Ishikawa (cell line): ENCODE measurements around the gene FADS6.

Source experiments
- CEBPB ChIP-seq: IDR thresholded peaks from 2 replicates; pipeline ENCODE4 v1.6.1; 2012
- CREB1 ChIP-seq: IDR thresholded peaks from 2 replicates; pipeline ENCODE4 v1.6.1; 2012; ENCODE audit warnings: low read depth
- EGR1 ChIP-seq: IDR thresholded peaks from 2 replicates; pipeline ENCODE4 v1.6.1; 2012
- EP300 ChIP-seq: IDR thresholded peaks from 2 replicates; pipeline ENCODE4 v1.6.1; 2012; ENCODE audit warnings: borderline replicate concordance
- FOXM1 ChIP-seq: IDR thresholded peaks from 2 replicates; pipeline ENCODE4 v1.6.1; 2012; ENCODE audit warnings: low read depth, borderline replicate concordance
- NFIC ChIP-seq: IDR thresholded peaks from 2 replicates; pipeline ENCODE4 v1.6.1; 2012
- RAD21 ChIP-seq: IDR thresholded peaks from 2 replicates; pipeline ENCODE4 v1.6.1; 2012; ENCODE audit warnings: low read depth
- TAF1 ChIP-seq: IDR thresholded peaks from 2 replicates; pipeline ENCODE4 v1.6.1; 2012; ENCODE audit warnings: low read depth, mild to moderate bottlenecking
- TCF12 ChIP-seq: IDR thresholded peaks from 2 replicates; pipeline ENCODE4 v1.6.1; 2012; ENCODE audit warnings: low read depth
- TEAD4 ChIP-seq: IDR thresholded peaks from 2 replicates; pipeline ENCODE4 v1.6.1; 2012
- YY1 ChIP-seq: IDR thresholded peaks from 2 replicates; pipeline ENCODE4 v1.6.1; 2012; ENCODE audit warnings: low read depth
- ZBTB7A ChIP-seq: IDR thresholded peaks from 2 replicates; pipeline ENCODE4 v1.6.1; 2012; ENCODE audit warnings: low read depth
- TF ChIP-seq, protein P1 (sequence below): IDR thresholded peaks from 2 replicates; pipeline ENCODE4 v1.6.1; 2012; ENCODE audit warnings: low read depth, mild to moderate bottlenecking
- TF ChIP-seq, protein P2 (sequence below): IDR thresholded peaks from 2 replicates; pipeline ENCODE4 v1.6.1; 2012
- TF ChIP-seq, protein P3 (sequence below): IDR thresholded peaks from 2 replicates; pipeline ENCODE4 v1.6.1; 2012

FADS6 gene

DNA sequence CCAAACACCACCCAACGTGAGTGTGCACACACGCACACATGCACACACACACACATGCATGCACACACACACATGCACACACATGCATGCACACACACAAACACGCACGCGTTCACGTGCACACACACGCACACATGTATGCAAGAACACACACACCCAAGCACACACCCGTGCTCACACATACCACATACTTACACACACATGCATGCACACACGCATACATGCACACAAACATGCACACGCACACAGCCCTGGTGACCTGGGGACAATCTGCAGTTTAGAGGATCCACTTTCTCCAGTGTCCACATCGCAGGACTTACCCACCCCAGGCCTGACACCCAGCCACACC is 23.4 kb upstream of the FADS6 start:
- TF ChIP-seq, protein P1, sequence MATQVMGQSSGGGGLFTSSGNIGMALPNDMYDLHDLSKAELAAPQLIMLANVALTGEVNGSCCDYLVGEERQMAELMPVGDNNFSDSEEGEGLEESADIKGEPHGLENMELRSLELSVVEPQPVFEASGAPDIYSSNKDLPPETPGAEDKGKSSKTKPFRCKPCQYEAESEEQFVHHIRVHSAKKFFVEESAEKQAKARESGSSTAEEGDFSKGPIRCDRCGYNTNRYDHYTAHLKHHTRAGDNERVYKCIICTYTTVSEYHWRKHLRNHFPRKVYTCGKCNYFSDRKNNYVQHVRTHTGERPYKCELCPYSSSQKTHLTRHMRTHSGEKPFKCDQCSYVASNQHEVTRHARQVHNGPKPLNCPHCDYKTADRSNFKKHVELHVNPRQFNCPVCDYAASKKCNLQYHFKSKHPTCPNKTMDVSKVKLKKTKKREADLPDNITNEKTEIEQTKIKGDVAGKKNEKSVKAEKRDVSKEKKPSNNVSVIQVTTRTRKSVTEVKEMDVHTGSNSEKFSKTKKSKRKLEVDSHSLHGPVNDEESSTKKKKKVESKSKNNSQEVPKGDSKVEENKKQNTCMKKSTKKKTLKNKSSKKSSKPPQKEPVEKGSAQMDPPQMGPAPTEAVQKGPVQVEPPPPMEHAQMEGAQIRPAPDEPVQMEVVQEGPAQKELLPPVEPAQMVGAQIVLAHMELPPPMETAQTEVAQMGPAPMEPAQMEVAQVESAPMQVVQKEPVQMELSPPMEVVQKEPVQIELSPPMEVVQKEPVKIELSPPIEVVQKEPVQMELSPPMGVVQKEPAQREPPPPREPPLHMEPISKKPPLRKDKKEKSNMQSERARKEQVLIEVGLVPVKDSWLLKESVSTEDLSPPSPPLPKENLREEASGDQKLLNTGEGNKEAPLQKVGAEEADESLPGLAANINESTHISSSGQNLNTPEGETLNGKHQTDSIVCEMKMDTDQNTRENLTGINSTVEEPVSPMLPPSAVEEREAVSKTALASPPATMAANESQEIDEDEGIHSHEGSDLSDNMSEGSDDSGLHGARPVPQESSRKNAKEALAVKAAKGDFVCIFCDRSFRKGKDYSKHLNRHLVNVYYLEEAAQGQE, result no peak
- TF ChIP-seq ZBTB7A (no peak), TAF1 (no peak), TEAD4 (no peak), NFIC (no peak), CEBPB (no peak), YY1 (no peak), EP300 (no peak), FOXM1 (no peak)
- TF ChIP-seq, protein P2, sequence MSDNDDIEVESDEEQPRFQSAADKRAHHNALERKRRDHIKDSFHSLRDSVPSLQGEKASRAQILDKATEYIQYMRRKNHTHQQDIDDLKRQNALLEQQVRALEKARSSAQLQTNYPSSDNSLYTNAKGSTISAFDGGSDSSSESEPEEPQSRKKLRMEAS, result no peak

DNA sequence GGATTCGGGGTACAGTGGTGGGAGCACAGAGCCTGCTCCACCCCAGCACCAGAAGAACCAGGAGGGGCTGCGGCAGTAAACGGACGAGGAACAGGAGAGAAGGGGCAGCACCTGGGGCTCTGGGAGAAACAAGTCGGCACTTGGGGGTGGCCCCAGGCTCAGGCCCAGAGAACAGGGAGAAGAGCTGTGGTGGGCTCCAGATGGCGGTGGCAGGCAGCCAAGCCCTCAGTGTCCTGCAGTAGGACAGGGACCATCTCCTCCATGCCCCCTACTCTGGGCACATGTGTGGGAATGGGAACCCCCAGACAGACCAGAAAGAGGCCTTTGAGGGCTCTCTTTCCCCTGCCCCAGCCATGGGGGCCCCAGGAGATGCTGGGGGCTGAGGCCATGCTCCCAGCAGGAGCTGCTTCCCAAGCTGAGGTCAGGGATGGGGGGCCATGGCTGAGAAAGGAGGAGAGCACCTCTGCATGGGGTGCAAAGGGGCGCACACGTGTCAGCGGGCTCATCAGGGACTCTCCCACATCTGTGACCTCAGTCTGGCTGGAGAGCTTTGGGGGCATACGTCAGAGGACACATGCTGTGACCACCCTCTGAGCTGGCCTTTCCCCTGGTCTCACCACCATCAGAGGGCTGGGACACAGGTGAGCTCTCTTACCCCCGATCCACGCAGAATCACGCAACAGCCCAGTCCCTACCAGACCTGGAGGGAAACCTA is 22.9 kb upstream of the FADS6 start:
- TF ChIP-seq FOXM1 (no peak), EGR1 (no peak), TEAD4 (no peak), EP300 (no peak), TCF12 (no peak), ZBTB7A (no peak), CEBPB (no peak), RAD21 (no peak), NFIC (no peak), CREB1 (no peak)
- TF ChIP-seq, protein P2, result no peak
- TF ChIP-seq, protein P1, result no peak
- TF ChIP-seq, protein P3, sequence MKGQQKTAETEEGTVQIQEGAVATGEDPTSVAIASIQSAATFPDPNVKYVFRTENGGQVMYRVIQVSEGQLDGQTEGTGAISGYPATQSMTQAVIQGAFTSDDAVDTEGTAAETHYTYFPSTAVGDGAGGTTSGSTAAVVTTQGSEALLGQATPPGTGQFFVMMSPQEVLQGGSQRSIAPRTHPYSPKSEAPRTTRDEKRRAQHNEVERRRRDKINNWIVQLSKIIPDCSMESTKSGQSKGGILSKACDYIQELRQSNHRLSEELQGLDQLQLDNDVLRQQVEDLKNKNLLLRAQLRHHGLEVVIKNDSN, result no peak

DNA sequence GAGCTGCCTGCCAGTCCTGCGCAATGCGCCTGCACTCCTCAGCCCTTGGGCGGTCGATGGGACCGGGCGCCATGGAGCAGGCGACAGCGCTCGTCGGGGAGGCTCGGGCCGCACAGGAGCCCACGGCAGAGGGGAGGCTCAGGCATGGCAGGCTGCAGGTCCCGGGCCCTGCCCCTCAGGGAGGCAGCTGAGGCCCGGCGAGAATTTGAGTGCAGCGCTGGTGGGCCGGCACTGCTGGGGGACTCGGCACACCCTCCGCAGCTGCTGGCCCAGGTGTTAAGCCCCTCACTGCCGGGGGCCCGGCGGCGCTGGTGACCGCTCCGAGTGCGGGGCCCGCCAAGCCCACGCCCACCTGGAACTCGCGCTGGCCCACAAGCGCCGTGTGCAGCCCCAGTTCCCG is 13.6 kb upstream of the FADS6 start:
- TF ChIP-seq RAD21, result no peak
- TF ChIP-seq, protein P3, result no peak
- no peak for TF ChIP-seq ZBTB7A
- no peak for TF ChIP-seq TEAD4
- TF ChIP-seq EGR1, result no peak
- TF ChIP-seq FOXM1, result no peak
- TF ChIP-seq, protein P2, result no peak
- TF ChIP-seq CEBPB, result no peak
- TF ChIP-seq YY1, result no peak
- TF ChIP-seq, protein P1, result no peak
- TF ChIP-seq NFIC, result no peak

DNA sequence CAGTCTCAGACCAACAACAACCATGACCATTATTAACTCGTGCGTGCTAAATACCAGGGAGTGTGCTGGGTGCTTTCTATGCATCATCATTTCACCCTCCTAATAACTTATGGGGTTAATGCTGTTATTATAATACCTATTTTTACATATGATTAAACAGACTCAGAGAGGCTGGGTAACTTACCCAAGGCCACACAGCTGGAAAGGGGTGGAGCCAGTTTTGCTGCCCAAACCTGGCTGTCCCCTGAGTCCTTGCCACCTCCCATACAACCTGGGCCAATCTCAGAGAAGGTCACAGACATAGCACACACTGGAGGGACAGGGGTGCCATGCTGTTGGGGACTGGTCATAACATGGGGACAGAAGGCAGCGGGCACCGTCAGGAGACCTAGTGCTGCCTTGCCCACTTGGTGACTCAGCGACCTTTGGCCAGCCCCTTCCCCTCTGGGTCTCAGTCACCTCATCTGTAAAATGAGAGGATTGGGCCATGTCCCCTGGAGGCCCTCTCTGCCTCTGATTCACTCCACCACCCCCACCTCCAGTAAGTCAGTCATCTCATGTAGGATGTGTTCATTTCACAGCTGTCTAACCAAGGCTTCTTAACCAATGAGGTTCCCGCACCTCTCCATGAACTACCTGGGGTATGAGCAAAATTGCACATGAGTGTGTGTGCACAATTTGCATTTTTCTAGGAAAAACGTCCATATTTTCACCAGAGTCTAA is 11.4 kb upstream of the FADS6 start:
- no peak for TF ChIP-seq ZBTB7A
- TF ChIP-seq, protein P3, result no peak
- no peak for TF ChIP-seq EGR1
- TF ChIP-seq TEAD4, result no peak
- no peak for TF ChIP-seq YY1
- TF ChIP-seq RAD21, result no peak
- TF ChIP-seq NFIC, result no peak
- TF ChIP-seq, protein P2, result no peak
- TF ChIP-seq TCF12, result no peak
- no peak for TF ChIP-seq TAF1
- TF ChIP-seq, protein P1, result no peak
- TF ChIP-seq FOXM1, result no peak
- TF ChIP-seq CREB1, result no peak
- no peak for TF ChIP-seq EP300
- no peak for TF ChIP-seq CEBPB
